HG03571 (cell line): ENCODE measurements around the gene ACADM.
"Not testable (repeated sequence)": the region's sequence is repeated elsewhere in the genome, so short reads cannot be mapped to it uniquely, and the experiment has no call there.

Experiments used
- ATAC-seq: cut with Tn5 transposase; IDR thresholded peaks from one replicate; pipeline ENCODE4 v1.9.1; 2021; ENCODE audit not compliant: unreplicated experiment

Gene ACADM

GRCh38 chr1:75791022-75791421 is 66.5 kb downstream of the ACADM start:
- ATAC-seq = no peak

GRCh38 chr1:75792091-75792490 is 67.6 kb downstream of the ACADM start:
- no peak for ATAC-seq

- ATAC-seq = no peak
Measured at GRCh38 chr1:75794382-75794781, 69.9 kb downstream of the ACADM start.

GRCh38 chr1:75795703-75796193 is 71.2 kb downstream of the ACADM start:
- no peak for ATAC-seq

DNA sequence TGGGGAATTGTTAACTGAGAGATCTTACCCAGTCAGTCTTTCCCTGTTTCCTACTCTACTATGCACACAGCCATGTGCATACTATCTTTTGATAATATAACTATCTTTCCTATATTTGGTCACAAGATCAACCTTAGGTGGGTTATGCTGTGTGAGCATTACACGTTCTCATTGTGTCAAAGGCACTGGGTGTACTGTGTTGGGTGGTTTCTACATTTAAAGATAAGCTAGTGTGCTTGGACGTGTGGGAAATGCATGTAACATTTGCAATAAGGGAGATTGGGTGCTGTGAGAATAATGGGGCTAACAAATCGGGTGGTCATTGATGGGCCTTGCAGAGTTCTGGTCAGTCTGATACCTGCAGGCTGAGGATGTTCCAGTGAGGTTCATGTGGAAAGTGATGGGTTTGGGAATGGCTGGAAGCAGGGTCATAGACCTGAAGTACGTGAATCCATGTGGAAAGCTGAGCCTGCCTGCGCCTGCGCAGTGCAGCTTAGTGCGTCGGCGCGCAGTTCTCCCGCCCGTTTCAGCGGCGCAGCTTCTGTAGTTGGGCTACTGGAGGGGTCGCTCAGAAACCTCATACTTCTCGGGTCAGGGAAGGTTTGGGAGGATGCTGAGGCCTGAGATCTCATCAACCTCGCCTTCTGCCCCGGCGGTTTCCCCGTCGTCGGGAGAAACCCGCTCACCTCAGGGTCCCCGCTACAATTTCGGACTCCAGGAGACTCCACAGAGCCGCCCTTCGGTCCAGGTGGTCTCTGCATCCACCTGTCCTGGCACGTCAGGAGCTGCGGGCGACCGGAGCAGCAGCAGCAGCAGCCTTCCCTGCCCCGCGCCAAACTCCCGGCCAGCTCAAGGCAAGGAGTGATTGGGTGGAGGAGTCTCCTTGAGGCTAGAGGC is 72.1 kb downstream of the ACADM start, which contains the start of gene MSH4:
Gene MSH4 (plus strand): TSS at position 507 of the 897 bp plus-strand sequence. CDS start 104 bp downstream, at position 611.
- ATAC-seq = no peak

- ATAC-seq = no peak
Measured at GRCh38 chr1:75797273-75797588, 72.7 kb downstream of the ACADM start.

DNA sequence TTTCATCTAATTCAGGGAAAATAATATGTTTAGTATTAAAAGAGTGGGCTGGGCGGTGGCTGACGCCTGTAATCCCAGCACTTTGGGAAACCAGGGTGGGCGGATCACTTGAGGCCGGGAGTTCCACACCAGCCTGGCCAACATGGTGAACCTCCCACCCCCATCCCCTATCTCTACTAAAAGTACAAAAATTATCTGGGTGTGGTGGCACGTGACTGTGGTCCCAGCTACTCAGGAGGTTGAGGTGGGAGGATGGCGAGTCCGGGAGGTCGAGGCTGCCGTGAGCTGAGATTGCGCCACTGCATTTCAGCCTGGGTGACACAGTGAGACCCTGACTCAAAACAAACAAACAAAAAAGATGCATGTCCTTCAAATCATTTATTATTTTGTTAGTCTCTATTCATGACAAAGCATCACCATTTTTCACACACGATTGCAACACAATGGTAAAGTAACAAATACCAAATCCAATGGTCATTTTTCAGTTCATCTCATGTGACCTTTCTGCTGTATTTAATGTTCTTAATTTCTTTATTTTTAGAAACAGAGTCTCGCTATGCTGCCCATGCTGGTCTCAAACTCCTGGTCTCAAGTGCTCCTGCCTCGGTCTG is 73.2 kb downstream of the ACADM start:
- ATAC-seq = no peak

GRCh38 chr1:75801480-75801879 is 77.0 kb downstream of the ACADM start:
- ATAC-seq = not testable (repeated sequence)

GRCh38 chr1:75808921-75809320 is 84.4 kb downstream of the ACADM start:
- no peak for ATAC-seq

DNA sequence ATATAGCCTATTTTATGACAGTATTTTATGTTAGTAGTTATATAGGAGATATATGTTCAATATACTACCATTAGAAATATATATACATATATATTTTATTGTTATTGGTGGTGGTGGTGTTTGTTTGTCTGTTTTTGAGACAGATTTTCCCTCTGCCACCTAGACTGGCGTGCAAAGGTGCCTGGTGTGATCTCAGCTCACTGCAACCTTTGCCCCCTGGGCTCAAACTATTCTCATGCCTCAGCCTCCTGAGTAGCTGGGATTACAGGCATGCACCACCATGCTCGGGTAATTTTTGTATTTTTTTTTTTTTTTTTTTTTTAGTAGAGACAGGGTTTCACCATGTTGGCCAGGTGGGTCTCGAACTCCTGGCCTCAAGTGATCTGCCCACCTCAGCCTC is 85.6 kb downstream of the ACADM start:
- not testable (repeated sequence) for ATAC-seq

DNA sequence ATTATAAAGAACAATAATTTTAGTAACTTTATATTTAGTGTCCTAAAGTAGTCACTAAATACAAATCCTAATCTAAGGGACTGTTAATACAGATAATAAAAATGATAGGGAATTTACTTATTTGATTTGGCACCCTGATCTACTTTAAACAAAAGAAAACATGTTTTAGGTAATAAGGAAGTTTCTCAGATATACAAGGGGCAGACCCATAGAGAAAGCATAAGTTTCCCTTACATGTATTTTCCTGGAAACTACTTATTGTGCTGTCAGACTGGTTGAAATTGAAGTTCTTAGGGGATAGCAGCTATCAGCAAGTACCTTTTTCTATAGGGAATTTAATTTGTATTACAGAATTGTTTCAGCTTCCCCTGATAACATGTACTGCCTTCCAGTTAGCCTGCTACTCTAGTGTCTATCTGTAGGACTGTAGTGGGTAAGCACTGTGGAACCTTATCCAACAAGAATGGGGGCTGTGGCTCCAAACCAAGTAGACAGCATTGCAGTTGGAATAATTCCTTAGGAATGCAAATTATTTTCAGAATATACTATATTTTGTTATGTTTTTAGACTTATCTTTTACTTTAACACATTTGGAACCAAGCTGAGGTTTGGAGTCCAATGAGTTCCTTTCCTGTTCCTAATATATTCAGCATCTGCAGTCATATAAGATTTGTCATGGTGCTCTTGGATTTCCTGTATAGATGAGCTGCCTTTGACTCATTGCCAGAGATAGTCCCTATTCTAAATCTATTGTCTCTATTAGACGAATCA is 86.9 kb downstream of the ACADM start:
- ATAC-seq = no peak

DNA sequence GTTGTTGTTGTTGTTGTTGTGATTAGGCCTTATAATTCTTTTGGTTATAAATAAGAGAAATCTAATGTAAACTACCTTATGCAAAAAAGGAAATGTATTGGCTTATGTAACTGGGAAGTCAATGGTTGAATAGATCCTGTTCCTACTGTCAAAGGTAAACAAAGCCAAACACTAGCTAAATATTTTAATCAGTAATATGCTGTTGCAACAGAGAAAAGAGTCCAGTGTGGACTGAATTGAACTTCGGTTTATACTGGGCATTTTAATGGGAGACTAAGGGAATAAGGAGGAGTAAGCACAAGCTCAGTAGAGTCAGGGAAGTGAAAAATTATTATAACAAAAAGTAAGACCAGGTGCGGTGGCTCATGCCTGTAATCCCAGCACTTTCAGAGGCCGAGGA is 87.6 kb downstream of the ACADM start:
- no peak for ATAC-seq
